Measurements from ENCODE around the gene MRPS34. TPM values are rescaled to one million over a fixed set of nuclear protein-coding genes. Genes with fewer than 3 reads are reported as not detected.

MRPS34 gene
- total RNA-seq, 4 donors from 2014 or later: 102 to 253 (median 121) TPM

DNA sequence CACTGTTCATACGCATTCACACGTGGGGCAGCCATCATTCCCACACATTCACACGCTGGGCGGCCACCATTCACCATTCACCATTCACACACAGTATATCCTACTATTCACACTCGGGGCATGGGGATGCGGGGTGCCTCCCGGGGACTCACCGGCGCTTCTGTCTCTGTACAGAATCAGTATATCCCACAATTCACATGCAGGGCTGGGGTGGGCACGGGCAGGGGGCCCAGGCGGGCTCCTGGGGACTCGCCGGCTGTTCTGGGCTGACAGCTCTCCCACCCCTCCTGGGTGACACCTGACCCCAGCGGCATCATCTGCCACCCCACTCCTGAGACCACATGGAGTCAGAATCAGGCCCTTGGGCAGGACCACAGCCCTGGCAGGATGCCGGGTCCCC, 11.2 kb downstream of the MRPS34 start:
- Histone ChIP-seq H3K4me1 (peaks cover 7 to 17% (median 13%) of the 10 kb centered on the region in 4 donors), H3K36me3 (peaks cover 0 to 9% (median 0%) of the 10 kb centered on the region in 4 donors), H3K9me3 (no peaks in the 10 kb centered on the region), H3K27ac (no peak overlapping the region), H3K4me3 (no peak overlapping the region), H3K27me3 (no peaks in the 10 kb centered on the region)
- TF ChIP-seq POLR2A (IDR thresholded peaks at IDR 0.05): no peak
- no peak for TF ChIP-seq EP300 (IDR thresholded peaks at IDR 0.05; ENCODE audit: low read depth)
- no peak for TF ChIP-seq POLR2AphosphoS5 (IDR thresholded peaks at IDR 0.05)
- no peak for TF ChIP-seq CTCF (IDR thresholded peaks at IDR 0.05)
- no peak for DNase-seq
- intact Hi-C loops (cut with DNase I; ENCODE audit: low total_unique reads): no loop called here
- in situ Hi-C loops (cut with MboI; ENCODE audit: low pct_ligation_motif_present in 1 of 4, low pct_unique_long_range_greater_than_20kb in 1 of 4, low sequenced_read_pairs in 3 of 4): no loop called here
- 94% methylated on average over 14 of the region's 15 CpGs; no CpG with 5 or more reads in 1 of the 2 donors for WGBS, 2 donors (ENCODE audit: low coverage in 1 of 2)

- in situ Hi-C loops (cut with MboI; ENCODE audit: low pct_ligation_motif_present in 1 of 4, low pct_unique_long_range_greater_than_20kb in 1 of 4, low sequenced_read_pairs in 3 of 4): no loop called here
- peaks cover 0 to 5% (median 0%) of the 10 kb centered on the region in 4 donors for H3K36me3 ChIP-seq
- H3K27ac ChIP-seq: no peak overlapping the region
- H3K27me3 ChIP-seq: no peaks in the 10 kb centered on the region
- H3K4me3 ChIP-seq: no peak overlapping the region
- peaks cover 7 to 19% (median 13%) of the 10 kb centered on the region in 4 donors for H3K4me1 ChIP-seq
- no peak for TF ChIP-seq POLR2A (IDR thresholded peaks at IDR 0.05)
- no peak for TF ChIP-seq EP300 (IDR thresholded peaks at IDR 0.05; ENCODE audit: low read depth)
- no peak for TF ChIP-seq CTCF (IDR thresholded peaks at IDR 0.05)
- no peak for TF ChIP-seq POLR2AphosphoS5 (IDR thresholded peaks at IDR 0.05)
- no peaks in the 10 kb centered on the region for H3K9me3 ChIP-seq
- DNase-seq: no peak
- intact Hi-C loops (cut with DNase I; ENCODE audit: low total_unique reads): no loop called here
- 91 to 94% methylated on average over 6 to 15 of the region's 15 CpGs for WGBS, 2 donors (ENCODE audit: low coverage in 1 of 2)
These were observed 12.0 kb downstream of the MRPS34 start for GRCh38 chr16:1760911-1761310.

GRCh38 chr16:1759511-1759910, 13.4 kb downstream of the MRPS34 start:
- peaks cover 0 to 5% (median 0%) of the 10 kb centered on the region in 4 donors for H3K36me3 ChIP-seq
- peaks cover 7 to 19% (median 13%) of the 10 kb centered on the region in 4 donors for H3K4me1 ChIP-seq
- no peak overlapping the region for H3K27ac ChIP-seq
- no peak for DNase-seq
- TF ChIP-seq CTCF (IDR thresholded peaks at IDR 0.05): no peak
- 95% methylated on average over 21 of the region's 21 CpGs; no CpG with 5 or more reads in 1 of the 2 donors for WGBS, 2 donors (ENCODE audit: low coverage in 1 of 2)
- no peak overlapping the region for H3K4me3 ChIP-seq
- no peaks in the 10 kb centered on the region for H3K27me3 ChIP-seq
- in situ Hi-C loops (cut with MboI; ENCODE audit: low pct_ligation_motif_present in 1 of 4, low pct_unique_long_range_greater_than_20kb in 1 of 4, low sequenced_read_pairs in 3 of 4) (no loop called here), intact Hi-C loops (cut with DNase I; ENCODE audit: low total_unique reads) (no loop called here)
- no peaks in the 10 kb centered on the region for H3K9me3 ChIP-seq

- peaks cover 7 to 19% (median 13%) of the 10 kb centered on the region in 4 donors for H3K4me1 ChIP-seq
- no peaks in the 10 kb centered on the region for H3K9me3 ChIP-seq
- no peaks in the 10 kb centered on the region for H3K27me3 ChIP-seq
- in situ Hi-C loops (cut with MboI; ENCODE audit: low pct_ligation_motif_present in 1 of 4, low pct_unique_long_range_greater_than_20kb in 1 of 4, low sequenced_read_pairs in 3 of 4) (no loop called here), intact Hi-C loops (cut with DNase I; ENCODE audit: low total_unique reads) (no loop called here)
- no peak for DNase-seq
- TF ChIP-seq POLR2AphosphoS5 (IDR thresholded peaks at IDR 0.05) (no peak), EP300 (IDR thresholded peaks at IDR 0.05; ENCODE audit: low read depth) (no peak), POLR2A (IDR thresholded peaks at IDR 0.05) (no peak), CTCF (IDR thresholded peaks at IDR 0.05) (no peak)
- WGBS, 2 donors (ENCODE audit: low coverage in 1 of 2): 93% methylated on average over 13 of the region's 18 CpGs; no CpG with 5 or more reads in 1 of the 2 donors
- no peak overlapping the region for H3K27ac ChIP-seq
- peaks cover 0 to 5% (median 0%) of the 10 kb centered on the region in 4 donors for H3K36me3 ChIP-seq
- H3K4me3 ChIP-seq: no peak overlapping the region
These were observed 14.0 kb downstream of the MRPS34 start for GRCh38 chr16:1758923-1759322.

All from transverse colon (tissue), 4 donors.